ENCODE data around the gene DOP1B.

Gene DOP1B

GRCh38 chr21:36156339-36156814 is 247 bp upstream of the DOP1B start:
- DNase-seq (ENCODE audit: low read depth) = peak; percentile 98
- H3K4me3 ChIP-seq (ENCODE audit: low read length) = peak overlapping the region; percentile 85
- TF ChIP-seq CTCF (conservative IDR thresholded peaks at IDR 0.05; ENCODE audit: low read length) = no peak

GRCh38 chr21:36159356-36159921 is 2.8 kb downstream of the DOP1B start:
- H3K4me3 ChIP-seq (ENCODE audit: low read length) = no peak overlapping the region
- no peak for DNase-seq (ENCODE audit: low read depth)
- no peak for TF ChIP-seq CTCF (conservative IDR thresholded peaks at IDR 0.05; ENCODE audit: low read length)

GRCh38 chr21:36160850-36161178 is 4.2 kb downstream of the DOP1B start:
- DNase-seq (ENCODE audit: low read depth) = no peak
- no peak for TF ChIP-seq CTCF (conservative IDR thresholded peaks at IDR 0.05; ENCODE audit: low read length)
- no peak overlapping the region for H3K4me3 ChIP-seq (ENCODE audit: low read length)

- DNase-seq (ENCODE audit: low read depth) = no peak
- no peak for TF ChIP-seq CTCF (conservative IDR thresholded peaks at IDR 0.05; ENCODE audit: low read length)
Observed at GRCh38 chr21:36162631-36163030, 6.0 kb downstream of the DOP1B start.

GRCh38 chr21:36163750-36164741 is 7.4 kb downstream of the DOP1B start:
- no peak for TF ChIP-seq CTCF (conservative IDR thresholded peaks at IDR 0.05; ENCODE audit: low read length)
- H3K4me3 ChIP-seq (ENCODE audit: low read length) = no peak overlapping the region
- DNase-seq (ENCODE audit: low read depth) = no peak

More at GRCh38 chr21:36162631-36163030, 6.0 kb downstream of the DOP1B start:
- no peak overlapping the region for H3K4me3 ChIP-seq (ENCODE audit: low read length)

GRCh38 chr21:36165356-36165755 is 8.7 kb downstream of the DOP1B start:
- DNase-seq (ENCODE audit: low read depth) = no peak
- TF ChIP-seq CTCF (conservative IDR thresholded peaks at IDR 0.05; ENCODE audit: low read length) = no peak
- no peak overlapping the region for H3K4me3 ChIP-seq (ENCODE audit: low read length)

- no peak for DNase-seq (ENCODE audit: low read depth)
- no peak overlapping the region for H3K4me3 ChIP-seq (ENCODE audit: low read length)
- no peak for TF ChIP-seq CTCF (conservative IDR thresholded peaks at IDR 0.05; ENCODE audit: low read length)
Observed at GRCh38 chr21:36166705-36167104, 10.1 kb downstream of the DOP1B start.

Data from AG10803 (cell line).